Uterus (tissue), 2 donors: ENCODE results near the gene SMURF1.

ENCODE experiments used
- CTCF ChIP-seq, 4 experiments: fragments of 200-600 bp in 2 of 4; fragments of 450-650 bp in 2 of 4; sonication (generic) in 2 of 4; IDR thresholded peaks; one replicate each; pipeline ENCODE4 v1.5.1; 2016 to 2019; ENCODE audit warnings: antibody characterized with exemption in 4 of 4, mild to moderate bottlenecking in 2 of 4, moderate library complexity in 1 of 4
- POLR2A ChIP-seq, 2 donors: fragments of 450-650 bp; IDR thresholded peaks; one replicate each; pipeline ENCODE4 v1.6.1; 2016; ENCODE audit warnings: antibody characterized with exemption in 2 of 2, mild to moderate bottlenecking in 1 of 2, moderate library complexity in 1 of 2

DNA sequence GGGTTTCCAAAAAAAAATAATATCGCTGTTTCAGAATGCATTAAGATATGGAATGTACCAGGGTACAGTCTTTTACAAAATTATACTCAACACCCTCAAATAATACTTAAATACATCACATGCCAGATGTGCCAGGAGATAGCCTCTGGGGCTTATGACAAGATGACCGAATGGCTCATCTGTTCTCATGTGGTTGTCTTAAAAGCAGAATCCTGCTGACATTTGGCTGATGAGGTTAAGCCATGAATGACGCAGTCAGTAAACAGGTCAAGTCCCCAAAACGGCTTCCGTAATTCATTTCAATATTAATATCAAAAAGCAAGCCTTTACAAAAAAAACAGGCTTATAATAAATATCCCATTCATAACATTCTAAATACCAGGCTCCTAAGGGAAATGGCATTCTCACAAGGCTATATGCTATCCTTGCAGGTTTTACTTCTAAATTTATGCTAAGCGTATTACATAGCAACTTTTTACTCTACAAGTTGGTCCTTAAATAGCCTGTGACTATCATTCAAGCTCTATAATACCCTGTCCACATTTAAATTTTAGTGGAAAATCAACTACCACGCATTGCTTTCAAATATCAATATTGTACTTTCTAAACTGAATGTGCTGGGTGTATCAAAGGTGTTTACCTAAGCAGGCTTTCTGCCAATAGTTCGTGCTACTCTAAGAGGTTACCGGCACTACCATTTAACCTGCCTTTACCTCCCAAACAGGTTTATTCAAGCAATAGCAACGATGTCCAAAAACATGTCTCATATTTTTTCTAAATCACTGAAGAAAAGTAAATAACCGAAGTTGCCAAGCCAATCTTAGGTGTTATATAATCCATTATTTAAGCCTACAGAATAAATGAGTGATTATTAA is 15.6 kb downstream of the SMURF1 start:
- TF ChIP-seq CTCF (IDR thresholded peaks at IDR 0.05) (no peak), POLR2A (IDR thresholded peaks at IDR 0.05) (no peak)
